Esophagus squamous epithelium (tissue), 5 donors: ENCODE measurements around the gene TDRD10. TPM values are rescaled to one million over a fixed set of nuclear protein-coding genes. Genes with fewer than 3 reads are reported as not detected.
"Not testable (repeated sequence)": the region's sequence is repeated elsewhere in the genome, so short reads cannot be mapped to it uniquely, and the experiment has no call there.

ENCODE experiments used
- DNase-seq: peaks from one replicate; lab custom pipeline; 2025; lab: John Stamatoyannopoulos, UW
- H3K27ac ChIP-seq, 4 donors: fragments of 200-600 bp; sonication (generic); one replicate each; pipeline ENCODE4 v1.5.1; 2016 to 2019; ENCODE audit warnings: mild to moderate bottlenecking in 1 of 4
- H3K27me3 ChIP-seq, 4 donors: fragments of 200-600 bp; sonication (generic); 1 replicate in 3 of 4; 2 replicates in 1 of 4; pipeline versions ENCODE4 v1.5.1 to v1.6.0; 2017 to 2021; ENCODE audit warnings: antibody characterized with exemption in 1 of 4
- H3K36me3 ChIP-seq, 3 donors: fragments of 200-600 bp; sonication (generic); one replicate each; pipeline ENCODE4 v1.5.1; 2016 to 2019
- H3K4me1 ChIP-seq, 3 donors: fragments of 200-600 bp; sonication (generic); one replicate each; pipeline ENCODE4 v1.5.1; 2017 to 2019
- H3K4me3 ChIP-seq, 4 donors: fragments of 200-600 bp; sonication (generic); 1 replicate in 3 of 4; 2 replicates in 1 of 4; pipeline ENCODE4 v1.5.1; 2016 to 2019; ENCODE audit warnings: mild to moderate bottlenecking in 2 of 4, moderate library complexity in 1 of 4
- H3K9me3 ChIP-seq, 3 donors: fragments of 200-600 bp; sonication (generic); one replicate each; pipeline ENCODE4 v1.5.1; 2016 to 2019
- CTCF ChIP-seq, 6 experiments: fragments of 450-650 bp in 4 of 6; fragments of 200-600 bp in 2 of 6; sonication (generic) in 2 of 6; IDR thresholded peaks; one replicate each; pipeline ENCODE4 v1.5.1; 2016 to 2019; ENCODE audit warnings: antibody characterized with exemption in 6 of 6, mild to moderate bottlenecking in 4 of 6, moderate library complexity in 4 of 6
- POLR2A ChIP-seq, 4 donors: fragments of 450-650 bp; IDR thresholded peaks; one replicate each; pipeline ENCODE4 v1.6.1; 2017; ENCODE audit warnings: antibody characterized with exemption in 4 of 4, mild to moderate bottlenecking in 4 of 4, moderate library complexity in 3 of 4
- WGBS, 2 donors: methylation state at CpG; one replicate each; pipeline ENCODE4 v1.1.5; 2018; 5-methylcytosine and 5-hydroxymethylcytosine counted together
- intact Hi-C: fragments of 100-400 bp; cut with DNase I; formaldehyde crosslinking; loops from one replicate; pipeline ENCODE4 v1.15.0; 2022
- total RNA-seq, 4 donors: library from RNA; depleted of rRNA; stranded (reverse); fragments of >200 nt; gene quantifications; one replicate each; pipeline ENCODE4 v1.1.0, GENCODE V29; 2016
- donor health status: DM: yes; HTN: yes; CAD: no.

Gene TDRD10
- total RNA-seq, 4 donors from 2014 or later, result 0.26 to 2.7 TPM; not detected in 2

- Histone ChIP-seq H3K27ac (no peak overlapping the region), H3K27me3 (no peaks in the 10 kb centered on the region), H3K4me3 (no peak overlapping the region), H3K9me3 (no peaks in the 10 kb centered on the region), H3K36me3 (no peaks in the 10 kb centered on the region), H3K4me1 (no peaks in the 10 kb centered on the region)
- intact Hi-C loops, result no loop called here
- 88 to 92% methylated on average over 6 of the region's 6 CpGs for WGBS, 2 donors
- DNase-seq, result no peak
- TF ChIP-seq POLR2A (IDR thresholded peaks at IDR 0.05), result no peak
These were observed 27.3 kb downstream of the TDRD10 start for GRCh38 chr1:154529308-154529707.

GRCh38 chr1:154531950-154532349 is 29.9 kb downstream of the TDRD10 start:
- H3K9me3 ChIP-seq, H3K4me1 ChIP-seq, H3K36me3 ChIP-seq, DNase-seq, H3K4me3 ChIP-seq, intact Hi-C loops, H3K27me3 ChIP-seq, H3K27ac ChIP-seq: not testable (repeated sequence)
- 95% methylated on average over 11 of the region's 13 CpGs; no CpG with 5 or more reads in 1 of the 2 donors for WGBS, 2 donors

GRCh38 chr1:154533952-154534844 is 32.2 kb downstream of the TDRD10 start:
- Histone ChIP-seq H3K36me3 (no peaks in the 10 kb centered on the region), H3K27me3 (peaks cover 0 to 2% (median 0%) of the 10 kb centered on the region in 4 donors), H3K4me1 (no peaks in the 10 kb centered on the region), H3K27ac (no peak overlapping the region), H3K9me3 (no peaks in the 10 kb centered on the region), H3K4me3 (no peak overlapping the region)
- 51% methylated on average over 11 of the region's 11 CpGs for WGBS, 2 donors
- TF ChIP-seq CTCF (IDR thresholded peaks at IDR 0.05) (peak in 5 of 6 experiments; percentile 31 to 66 (median 42)), POLR2A (IDR thresholded peaks at IDR 0.05) (no peak)
- intact Hi-C loops, result no loop called here
- no peak for DNase-seq

- H3K9me3 ChIP-seq, result no peaks in the 10 kb centered on the region
- no peaks in the 10 kb centered on the region for H3K36me3 ChIP-seq
- H3K27me3 ChIP-seq, result peaks cover 0 to 2% (median 0%) of the 10 kb centered on the region in 4 donors
- no peaks in the 10 kb centered on the region for H3K4me1 ChIP-seq
- no peak overlapping the region for H3K27ac ChIP-seq
- DNase-seq, result no peak
- intact Hi-C loops, result no loop called here
- H3K4me3 ChIP-seq, result no peak overlapping the region
- no peak for TF ChIP-seq CTCF (IDR thresholded peaks at IDR 0.05)
- no peak for TF ChIP-seq POLR2A (IDR thresholded peaks at IDR 0.05)
- WGBS, 2 donors, result 70 to 78% methylated on average over 7 of the region's 7 CpGs
These were observed 34.6 kb downstream of the TDRD10 start for GRCh38 chr1:154536570-154536969.

GRCh38 chr1:154539486-154540483 is 37.8 kb downstream of the TDRD10 start:
- Histone ChIP-seq H3K27ac (no peak overlapping the region), H3K4me3 (no peak overlapping the region), H3K27me3 (peaks cover 0 to 2% (median 0%) of the 10 kb centered on the region in 4 donors), H3K9me3 (no peaks in the 10 kb centered on the region), H3K4me1 (no peaks in the 10 kb centered on the region), H3K36me3 (no peaks in the 10 kb centered on the region)
- intact Hi-C loops, result loop anchor here (10.0 kb wide), 1 partner anchor 45 kb away; no protein-coding TSS in a partner anchor
- DNase-seq, result no peak
- WGBS, 2 donors, result 75 to 83% methylated on average over 7 to 9 of the region's 9 CpGs
- TF ChIP-seq CTCF (IDR thresholded peaks at IDR 0.05), result no peak
- no peak for TF ChIP-seq POLR2A (IDR thresholded peaks at IDR 0.05)
